ENCODE results near the gene ATOSA.

DNA sequence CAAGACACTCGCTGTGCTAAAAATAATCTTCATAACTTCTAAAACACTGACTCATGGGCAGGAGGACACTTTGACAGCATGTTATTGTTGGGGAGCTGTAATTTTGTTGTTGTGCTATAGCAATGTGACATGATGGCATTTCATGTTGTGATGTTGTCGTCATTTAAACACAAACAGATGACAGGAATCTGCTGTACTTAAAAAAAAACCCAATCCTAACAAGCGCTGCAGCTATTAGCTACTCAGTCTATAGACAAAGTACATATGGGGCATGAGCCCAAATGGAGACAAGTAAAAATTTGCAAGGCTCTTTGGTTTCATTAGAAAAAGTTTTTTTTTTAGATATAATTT lies 828 bp upstream of the ATOSA start:
- TF ChIP-seq FOXM1 (IDR thresholded peaks at IDR 0.05; ENCODE audit: borderline replicate concordance) (no peak), BHLHE40 (IDR thresholded peaks at IDR 0.05; ENCODE audit: borderline replicate concordance) (no peak), TARDBP (IDR thresholded peaks at IDR 0.05) (no peak), LEF1 (IDR thresholded peaks at IDR 0.05; ENCODE audit: borderline replicate concordance) (no peak), FOXK2 (IDR thresholded peaks at IDR 0.05) (no peak), FOXA1 (IDR thresholded peaks at IDR 0.05) (no peak), SP1 (IDR thresholded peaks at IDR 0.05) (no peak), NFRKB (IDR thresholded peaks at IDR 0.05) (no peak), ELF4 (IDR thresholded peaks at IDR 0.05) (no peak), HDGF (IDR thresholded peaks at IDR 0.05; ENCODE audit: borderline replicate concordance) (no peak)
- TF ChIP-seq, protein P1, sequence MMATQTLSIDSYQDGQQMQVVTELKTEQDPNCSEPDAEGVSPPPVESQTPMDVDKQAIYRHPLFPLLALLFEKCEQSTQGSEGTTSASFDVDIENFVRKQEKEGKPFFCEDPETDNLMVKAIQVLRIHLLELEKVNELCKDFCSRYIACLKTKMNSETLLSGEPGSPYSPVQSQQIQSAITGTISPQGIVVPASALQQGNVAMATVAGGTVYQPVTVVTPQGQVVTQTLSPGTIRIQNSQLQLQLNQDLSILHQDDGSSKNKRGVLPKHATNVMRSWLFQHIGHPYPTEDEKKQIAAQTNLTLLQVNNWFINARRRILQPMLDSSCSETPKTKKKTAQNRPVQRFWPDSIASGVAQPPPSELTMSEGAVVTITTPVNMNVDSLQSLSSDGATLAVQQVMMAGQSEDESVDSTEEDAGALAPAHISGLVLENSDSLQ (IDR thresholded peaks at IDR 0.05) = no peak

All from HEK293T (cell line).